ENCODE measurements around the gene ADRM1. TPM values are rescaled to one million over a fixed set of nuclear protein-coding genes. Genes with fewer than 3 reads are reported as not detected.

ADRM1 gene
- total RNA-seq, 4 donors from 2014 or later, result 127 to 184 (median 173) TPM

GRCh38 chr20:62277253-62277652, 25.5 kb upstream of the ADRM1 start:
- peaks cover 50 to 90% (median 70%) of the 10 kb centered on the region in 4 donors for H3K36me3 ChIP-seq
- WGBS, result 62% methylated on average over 13 of the region's 13 CpGs
- H3K27ac ChIP-seq (replicated peaks in 1 of 4), result no peak overlapping the region
- no peaks in the 10 kb centered on the region for H3K9me3 ChIP-seq
- no peak for DNase-seq (ENCODE audit: extremely low spot score)
- intact Hi-C loops (cut with DNase I), result no loop called here
- TF ChIP-seq POLR2A (IDR thresholded peaks at IDR 0.05; ENCODE audit: low read depth) (no peak), CTCF (IDR thresholded peaks at IDR 0.05) (no peak)
- H3K4me1 ChIP-seq, result peaks cover 0 to 11% (median 0%) of the 10 kb centered on the region in 4 donors
- no peak overlapping the region for H3K4me3 ChIP-seq
- no peaks in the 10 kb centered on the region for H3K27me3 ChIP-seq

GRCh38 chr20:62280303-62280702, 22.5 kb upstream of the ADRM1 start:
- TF ChIP-seq EP300 (IDR thresholded peaks at IDR 0.05), result no peak
- TF ChIP-seq CTCF (IDR thresholded peaks at IDR 0.05), result no peak
- no peak for TF ChIP-seq POLR2AphosphoS5 (IDR thresholded peaks at IDR 0.05)
- TF ChIP-seq POLR2A (IDR thresholded peaks at IDR 0.05; ENCODE audit: low read depth), result no peak
- Histone ChIP-seq H3K27ac (replicated peaks in 1 of 4) (no peak overlapping the region), H3K4me3 (no peak overlapping the region), H3K27me3 (no peaks in the 10 kb centered on the region), H3K4me1 (peaks cover 0 to 33% (median 0%) of the 10 kb centered on the region in 4 donors), H3K36me3 (peaks cover 41 to 89% (median 74%) of the 10 kb centered on the region in 4 donors), H3K9me3 (no peaks in the 10 kb centered on the region)
- intact Hi-C loops (cut with DNase I), result no loop called here
- no peak for DNase-seq (ENCODE audit: extremely low spot score)
- 82% methylated on average over 4 of the region's 4 CpGs for WGBS

GRCh38 chr20:62281161-62281933, 21.4 kb upstream of the ADRM1 start:
- peaks cover 0 to 39% (median 1%) of the 10 kb centered on the region in 4 donors for H3K4me1 ChIP-seq
- H3K4me3 ChIP-seq, result no peak overlapping the region
- 94% methylated on average over 23 of the region's 31 CpGs for WGBS
- TF ChIP-seq POLR2A (IDR thresholded peaks at IDR 0.05; ENCODE audit: low read depth) (no peak), CTCF (IDR thresholded peaks at IDR 0.05) (no peak), EP300 (IDR thresholded peaks at IDR 0.05) (no peak), POLR2AphosphoS5 (IDR thresholded peaks at IDR 0.05) (no peak)
- H3K27me3 ChIP-seq, result no peaks in the 10 kb centered on the region
- intact Hi-C loops (cut with DNase I), result no loop called here
- no peak for DNase-seq (ENCODE audit: extremely low spot score)
- H3K27ac ChIP-seq (replicated peaks in 1 of 4), result no peak overlapping the region
- peaks cover 47 to 89% (median 79%) of the 10 kb centered on the region in 4 donors for H3K36me3 ChIP-seq
- no peaks in the 10 kb centered on the region for H3K9me3 ChIP-seq

GRCh38 chr20:62282103-62282502, 20.7 kb upstream of the ADRM1 start:
- intact Hi-C loops (cut with DNase I), result no loop called here
- Histone ChIP-seq H3K9me3 (no peaks in the 10 kb centered on the region), H3K27ac (replicated peaks in 1 of 4) (no peak overlapping the region), H3K4me1 (peaks cover 0 to 39% (median 5%) of the 10 kb centered on the region in 4 donors), H3K4me3 (no peak overlapping the region), H3K27me3 (no peaks in the 10 kb centered on the region), H3K36me3 (peaks cover 53 to 90% (median 85%) of the 10 kb centered on the region in 4 donors)
- DNase-seq (ENCODE audit: extremely low spot score), result no peak
- TF ChIP-seq POLR2A (IDR thresholded peaks at IDR 0.05; ENCODE audit: low read depth), result no peak
- no peak for TF ChIP-seq EP300 (IDR thresholded peaks at IDR 0.05)
- TF ChIP-seq POLR2AphosphoS5 (IDR thresholded peaks at IDR 0.05), result no peak
- no peak for TF ChIP-seq CTCF (IDR thresholded peaks at IDR 0.05)
- WGBS, result 89% methylated on average over 7 of the region's 7 CpGs

All from esophagus muscularis mucosa (tissue), 4 donors.